ENCODE results near the gene PPP1CB. TPM values are rescaled to one million over a fixed set of nuclear protein-coding genes. Genes with fewer than 3 reads are reported as not detected.
A peak's percentile ranks its signal among the peaks of the same experiment; 100 is the strongest.
"Not testable (repeated sequence)": the region's sequence is repeated elsewhere in the genome, so short reads cannot be mapped to it uniquely, and the experiment has no call there.

PPP1CB gene
- total RNA-seq, result 373 TPM

GRCh38 chr2:28751252-28751955 is at the start of gene PPP1CB:
Gene PPP1CB (plus strand): TSS chr2:28751830. CDS start chr2:28752125, 295 bp downstream.
- peak; percentile 96 for DNase-seq (ENCODE audit: low spot score)

GRCh38 chr2:28702415-28702861 is 49.2 kb upstream of the PPP1CB start:
- peak; percentile 54 for DNase-seq (ENCODE audit: low spot score)

GRCh38 chr2:28702878-28703277 is 48.8 kb upstream of the PPP1CB start:
- no peak for DNase-seq (ENCODE audit: low spot score)

GRCh38 chr2:28704621-28705020 is 47.0 kb upstream of the PPP1CB start:
- no peak for DNase-seq (ENCODE audit: low spot score)

- DNase-seq (ENCODE audit: low spot score), result no peak
These were observed 45.7 kb upstream of the PPP1CB start for GRCh38 chr2:28705751-28706440.

- no peak for DNase-seq (ENCODE audit: low spot score)
These were observed 44.0 kb upstream of the PPP1CB start for GRCh38 chr2:28707592-28707991.

GRCh38 chr2:28709101-28709500 is 42.5 kb upstream of the PPP1CB start:
- DNase-seq (ENCODE audit: low spot score), result no peak

GRCh38 chr2:28710545-28710944 is 41.1 kb upstream of the PPP1CB start:
- no peak for DNase-seq (ENCODE audit: low spot score)

- no peak for DNase-seq (ENCODE audit: low spot score)
These were observed 37.9 kb upstream of the PPP1CB start for GRCh38 chr2:28713577-28714298.

- peak; percentile 67 for DNase-seq (ENCODE audit: low spot score)
These were observed 35.3 kb upstream of the PPP1CB start for GRCh38 chr2:28716265-28716865.

GRCh38 chr2:28717339-28717758 is 34.3 kb upstream of the PPP1CB start:
- DNase-seq (ENCODE audit: low spot score), result no peak

GRCh38 chr2:28720345-28720744 is 31.3 kb upstream of the PPP1CB start:
- DNase-seq (ENCODE audit: low spot score), result no peak

- DNase-seq (ENCODE audit: low spot score), result no peak
These were observed 29.9 kb upstream of the PPP1CB start for GRCh38 chr2:28721601-28722191.

- DNase-seq (ENCODE audit: low spot score), result no peak
These were observed 26.5 kb upstream of the PPP1CB start for GRCh38 chr2:28725021-28725711.

GRCh38 chr2:28726177-28726576 is 25.5 kb upstream of the PPP1CB start:
- DNase-seq (ENCODE audit: low spot score), result no peak

- DNase-seq (ENCODE audit: low spot score), result no peak
These were observed 21.9 kb upstream of the PPP1CB start for GRCh38 chr2:28729698-28730097.

- no peak for DNase-seq (ENCODE audit: low spot score)
These were observed 20.9 kb upstream of the PPP1CB start for GRCh38 chr2:28730641-28731146.

- DNase-seq (ENCODE audit: low spot score), result no peak
These were observed 16.1 kb upstream of the PPP1CB start for GRCh38 chr2:28735511-28735910.

GRCh38 chr2:28736034-28736433 is 15.6 kb upstream of the PPP1CB start:
- peak; percentile 79 for DNase-seq (ENCODE audit: low spot score)

GRCh38 chr2:28737655-28738054 is 14.0 kb upstream of the PPP1CB start:
- DNase-seq (ENCODE audit: low spot score), result no peak

GRCh38 chr2:28742619-28743018 is 9.0 kb upstream of the PPP1CB start:
- not testable (repeated sequence) for DNase-seq (ENCODE audit: low spot score)

Measured in ureter (tissue), 1 donor.